SU-DHL-6 (cell line): ENCODE measurements around the gene WAPL.

Experiments
- CTCF ChIP-seq: fragments of 200-600 bp; sonication (generic); IDR thresholded peaks from one replicate; pipeline ENCODE4 v1.5.1; 2017; ENCODE audit warnings: antibody characterized with exemption, mild to moderate bottlenecking, low read length, moderate library complexity; ENCODE audit not compliant: insufficient read depth, poor library complexity, severe bottlenecking
- EZH2phosphoT487 ChIP-seq: fragments of 200-600 bp; sonication (generic), shearing (Covaris generic); conservative IDR thresholded peaks from 2 replicates; pipeline ENCODE4 v1.6.1; 2018; ENCODE audit warnings: mild to moderate bottlenecking, antibody characterized with exemption, low read length, moderate library complexity, mixed read lengths

DNA sequence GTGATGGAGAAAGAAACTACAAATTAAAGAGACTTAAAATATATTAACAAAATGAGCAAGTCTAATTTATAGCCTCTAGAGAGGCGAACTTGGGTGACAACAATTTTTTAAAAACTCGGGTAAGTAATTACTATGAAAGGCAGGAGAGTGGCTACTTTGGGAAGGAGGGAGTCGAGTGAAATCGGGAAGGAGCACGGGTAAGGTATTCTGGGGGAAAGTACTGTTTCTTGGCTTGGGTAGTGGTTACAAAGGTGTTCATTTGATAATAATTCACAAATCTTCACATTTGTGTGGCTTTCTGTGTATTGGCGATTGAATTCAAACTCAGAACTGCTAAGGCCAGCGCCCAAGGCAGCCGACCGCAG lies 122.1 kb downstream of the WAPL start:
- TF ChIP-seq EZH2phosphoT487 (no peak), CTCF (no peak)
